HG02610 (cell line): ENCODE results near the gene BEND3.
"Not testable (repeated sequence)": the region's sequence is repeated elsewhere in the genome, so short reads cannot be mapped to it uniquely, and the experiment has no call there.

Experiments
- ATAC-seq: cut with Tn5 transposase; IDR thresholded peaks from one replicate; pipeline ENCODE4 v1.9.1; 2021; ENCODE audit warnings: mild to moderate bottlenecking, moderate library complexity; ENCODE audit not compliant: unreplicated experiment

BEND3 gene

GRCh38 chr6:107045826-107046675, 69.3 kb downstream of the BEND3 start:
- ATAC-seq: no peak

DNA sequence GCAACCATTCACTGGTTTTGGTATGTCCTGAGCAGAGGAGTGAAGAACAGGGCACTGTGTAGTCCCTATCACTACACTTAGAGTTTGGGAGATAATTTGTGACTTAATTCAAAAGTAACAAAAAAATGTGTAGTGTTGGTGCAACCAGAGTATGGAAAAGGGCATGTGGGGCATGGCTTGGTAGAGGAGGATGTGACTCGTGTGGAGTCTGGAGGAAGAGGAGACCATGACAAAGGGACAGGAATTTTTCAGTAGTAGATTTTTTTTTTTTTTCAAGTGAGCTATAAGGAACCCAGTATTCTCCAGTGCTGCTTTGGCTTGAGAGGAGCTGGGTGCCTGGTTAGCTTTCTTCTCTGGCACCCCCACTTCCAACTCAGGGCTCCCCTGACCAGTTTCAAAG, 82.2 kb downstream of the BEND3 start:
- ATAC-seq: no peak

GRCh38 chr6:107032051-107032450, 83.3 kb downstream of the BEND3 start:
- ATAC-seq: no peak

- no peak for ATAC-seq
These were observed 85.2 kb downstream of the BEND3 start for GRCh38 chr6:107030151-107030550.

GRCh38 chr6:107026965-107027364, 88.3 kb downstream of the BEND3 start:
- ATAC-seq: no peak

DNA sequence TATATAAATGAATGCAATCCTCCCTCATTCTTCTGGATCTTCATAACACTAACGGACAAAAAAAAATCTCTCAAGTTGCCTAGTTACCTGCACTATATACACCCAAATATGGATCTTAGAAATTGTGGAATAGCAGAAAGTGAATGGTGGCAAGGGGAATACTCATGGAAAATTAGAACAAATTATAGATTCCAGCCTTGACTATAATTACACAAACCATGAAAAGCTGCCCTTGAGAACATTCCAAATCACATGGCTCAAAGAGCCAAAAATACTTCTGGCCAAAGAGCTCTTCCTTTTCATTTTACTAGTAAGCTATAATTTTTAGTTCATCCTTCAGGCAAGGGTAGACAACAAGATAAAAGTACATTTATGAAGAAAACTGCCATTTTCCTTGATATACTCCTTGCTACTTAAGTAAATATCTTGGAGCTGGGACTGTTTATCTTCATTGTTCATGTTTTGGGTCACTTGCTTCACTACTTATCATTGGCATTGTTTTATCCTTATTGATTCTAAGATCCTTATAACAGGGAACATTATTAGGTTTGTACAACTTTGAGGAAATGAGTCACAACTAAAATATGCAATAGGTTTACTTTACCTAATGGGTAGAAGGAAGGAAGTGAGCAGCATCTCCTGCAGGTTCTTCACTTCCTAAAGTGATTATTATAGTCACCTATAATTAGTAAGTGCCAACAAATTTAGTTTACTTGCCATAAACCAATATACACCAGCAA, 93.7 kb downstream of the BEND3 start:
- ATAC-seq: no peak

- no peak for ATAC-seq
These were observed 95.1 kb downstream of the BEND3 start for GRCh38 chr6:107020239-107020638.

DNA sequence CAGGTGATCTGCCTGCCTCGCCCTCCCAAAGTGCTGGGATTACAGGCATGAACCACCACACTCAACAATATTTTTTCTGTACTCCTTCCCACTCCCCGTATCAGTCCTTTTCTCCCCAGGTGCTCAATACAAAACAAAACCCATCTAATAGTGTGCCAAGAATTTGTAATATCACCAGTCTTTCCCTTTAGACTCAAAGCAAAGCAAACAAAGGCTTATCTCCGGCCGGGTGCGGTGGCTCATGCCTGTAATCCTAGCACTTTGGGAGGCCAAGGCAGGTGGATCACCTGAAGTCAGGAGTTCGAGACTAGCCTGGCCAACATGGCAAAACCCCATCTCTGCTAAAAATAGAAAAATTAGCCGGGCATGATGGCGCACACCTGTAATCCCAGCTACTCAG, 95.7 kb downstream of the BEND3 start:
- ATAC-seq: not testable (repeated sequence)

DNA sequence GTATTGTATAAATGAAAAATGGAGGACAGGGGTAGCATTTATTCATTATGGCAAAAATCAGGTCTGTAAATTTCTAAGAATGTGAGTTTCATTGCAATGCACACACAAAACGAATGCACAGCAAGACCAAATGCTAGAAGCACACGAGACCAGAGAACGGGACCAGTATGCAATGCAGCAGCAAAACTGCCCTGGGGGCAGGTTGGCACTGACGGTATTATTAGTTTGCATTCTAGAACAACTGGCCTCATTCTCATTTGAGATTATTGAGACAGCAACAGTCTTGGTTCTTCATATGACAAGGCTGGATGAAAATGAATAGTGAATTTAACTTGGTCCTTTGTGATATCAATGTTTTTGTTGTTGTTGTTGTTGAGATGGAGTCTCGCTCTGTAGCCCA, 96.3 kb downstream of the BEND3 start:
- no peak for ATAC-seq
